Karpas-422 (cell line): ENCODE data around the gene CARHSP1. TPM values are rescaled to one million over a fixed set of nuclear protein-coding genes. Genes with fewer than 3 reads are reported as not detected.
A peak's percentile ranks its signal among the peaks of the same experiment; 100 is the strongest.
"Not testable (repeated sequence)": the region's sequence is repeated elsewhere in the genome, so short reads cannot be mapped to it uniquely, and the experiment has no call there.

Experiments
- DNase-seq: peaks from one replicate; pipeline ENCODE4 v3.0.0-alpha.2; 2015
- H2AFZ ChIP-seq: fragments of 200-600 bp; sonication (generic); 2 replicates; pipeline ENCODE4 v1.6.1; 2014; ENCODE audit warnings: antibody characterized with exemption, low read length, mixed read lengths
- H3K27ac ChIP-seq: fragments of 200-600 bp; sonication (generic); 2 replicates; pipeline ENCODE4 v1.5.1; 2014; ENCODE audit warnings: mild to moderate bottlenecking, low read length, moderate library complexity
- H3K27me3 ChIP-seq: fragments of 200-600 bp; sonication (generic); 2 replicates; pipeline ENCODE4 v1.6.1; 2014; ENCODE audit warnings: low read length, mixed read lengths
- H3K36me3 ChIP-seq: fragments of 200-600 bp; sonication (generic); 2 replicates; pipeline ENCODE4 v1.6.1; 2014; ENCODE audit warnings: low read length, mixed read lengths; ENCODE audit not compliant: insufficient read depth
- H3K4me1 ChIP-seq: fragments of 200-600 bp; sonication (generic); 2 replicates; pipeline ENCODE4 v1.6.1; 2014; ENCODE audit warnings: mild to moderate bottlenecking, low read length, mixed read lengths
- H3K4me2 ChIP-seq: fragments of 200-600 bp; sonication (generic); 2 replicates; pipeline ENCODE4 v1.6.1; 2014; ENCODE audit warnings: low read length, low read depth, mild to moderate bottlenecking; ENCODE audit not compliant: poor library complexity, severe bottlenecking
- H3K4me3 ChIP-seq: fragments of 200-600 bp; sonication (generic); 2 replicates; pipeline ENCODE4 v1.5.1; 2014; ENCODE audit warnings: mild to moderate bottlenecking, antibody characterized with exemption, low read length, mixed read lengths
- H3K79me2 ChIP-seq: fragments of 200-600 bp; sonication (generic); 2 replicates; pipeline ENCODE4 v1.6.1; 2014; ENCODE audit warnings: mild to moderate bottlenecking, low read length, mixed read lengths
- H3K9ac ChIP-seq: fragments of 200-600 bp; sonication (generic); 2 replicates; pipeline ENCODE4 v1.6.0; 2014; ENCODE audit warnings: low read length
- H3K9me2 ChIP-seq: fragments of 200-600 bp; sonication (generic), shearing (Covaris generic); replicated peaks from 2 replicates; pipeline ENCODE4 v1.6.0; 2014; ENCODE audit warnings: mild to moderate bottlenecking, low read length, moderate library complexity; ENCODE audit not compliant: insufficient read depth
- H3K9me3 ChIP-seq: fragments of 300-700, 200-600 bp; sonication (generic); 2 replicates; pipeline ENCODE4 v1.6.1; 2014; ENCODE audit warnings: low read length, mixed read lengths
- H4K20me1 ChIP-seq: fragments of 200-600 bp; sonication (generic); 2 replicates; pipeline ENCODE4 v1.6.1; 2014; ENCODE audit warnings: mild to moderate bottlenecking, antibody characterized with exemption, low read length, low read depth; ENCODE audit not compliant: insufficient read depth
- total RNA-seq: library from RNA; depleted of rRNA; stranded (reverse); fragments of >200 nt; shearing (Covaris generic); gene quantifications from 2 replicates; pipeline ENCODE4 v1.2.3, GENCODE V29; 2014; ENCODE audit warnings: low replicate concordance

The CARHSP1 gene
- total RNA-seq, 1 experiment from 2014 or later: 48.3 TPM

GRCh38 chr16:8872967-8873865 is 4.4 kb upstream of the CARHSP1 start:
- H3K27me3 ChIP-seq: no peaks in the 10 kb centered on the region
- H3K4me3 ChIP-seq: no peak overlapping the region
- no peaks in the 10 kb centered on the region for H3K9me3 ChIP-seq
- DNase-seq: no peak
- no peaks in the 10 kb centered on the region for H3K36me3 ChIP-seq
- H2AFZ ChIP-seq: no peak overlapping the region
- H3K9ac ChIP-seq: no peak overlapping the region
- no peaks in the 10 kb centered on the region for H3K9me2 ChIP-seq
- peaks cover 24% of the 10 kb centered on the region for H3K4me1 ChIP-seq
- H3K4me2 ChIP-seq: no peak overlapping the region
- no peak overlapping the region for H3K27ac ChIP-seq
- H3K79me2 ChIP-seq: no peaks in the 10 kb centered on the region
- no peaks in the 10 kb centered on the region for H4K20me1 ChIP-seq

- Histone ChIP-seq H3K4me2 (no peak overlapping the region), H3K79me2 (peaks cover 10% of the 10 kb centered on the region), H3K4me3 (no peak overlapping the region), H3K27me3 (no peaks in the 10 kb centered on the region), H2AFZ (no peak overlapping the region), H3K9ac (no peak overlapping the region), H3K9me3 (no peaks in the 10 kb centered on the region), H4K20me1 (0 out of 2 replicates have a peak, but pooled peaks cover 3% of the 10 kb centered on the region), H3K4me1 (peaks cover 30% of the 10 kb centered on the region), H3K36me3 (no peaks in the 10 kb centered on the region), H3K9me2 (no peaks in the 10 kb centered on the region), H3K27ac (peak overlapping the region; percentile 81; the same call in 1 of the 2 replicates)
- no peak for DNase-seq
Observed at GRCh38 chr16:8872071-8872470, 3.3 kb upstream of the CARHSP1 start.

GRCh38 chr16:8869988-8870241 is 1.1 kb upstream of the CARHSP1 start:
- not testable (repeated sequence) for H3K9ac ChIP-seq, DNase-seq, H3K27ac ChIP-seq, H3K27me3 ChIP-seq, H3K4me3 ChIP-seq, H3K36me3 ChIP-seq, H3K9me2 ChIP-seq, H3K9me3 ChIP-seq, H2AFZ ChIP-seq
- Histone ChIP-seq H3K4me1 (peaks cover 51% of the 10 kb centered on the region), H4K20me1 (peaks cover 11% of the 10 kb centered on the region; the same call in 1 of the 2 replicates), H3K79me2 (peaks cover 31% of the 10 kb centered on the region), H3K4me2 (peak overlapping the region; percentile 79)

GRCh38 chr16:8869212-8869987 is 594 bp upstream of the CARHSP1 start:
- H3K79me2 ChIP-seq: peaks cover 37% of the 10 kb centered on the region
- no peaks in the 10 kb centered on the region for H3K9me3 ChIP-seq
- H3K4me2 ChIP-seq: peak overlapping the region; percentile 79
- H3K27me3 ChIP-seq: no peaks in the 10 kb centered on the region
- peaks cover 56% of the 10 kb centered on the region for H3K4me1 ChIP-seq
- H3K27ac ChIP-seq: peak overlapping the region; percentile 45
- no peak for DNase-seq
- H3K9ac ChIP-seq: peak overlapping the region; percentile 66
- H3K9me2 ChIP-seq: no peaks in the 10 kb centered on the region
- peaks cover 11% of the 10 kb centered on the region; the same call in 1 of the 2 replicates for H4K20me1 ChIP-seq
- no peaks in the 10 kb centered on the region for H3K36me3 ChIP-seq
- peak overlapping the region; percentile 62; the same call in 1 of the 2 replicates for H2AFZ ChIP-seq
- H3K4me3 ChIP-seq: peak overlapping the region; percentile 60

GRCh38 chr16:8867932-8868415 is 832 bp downstream of the CARHSP1 start:
- no peaks in the 10 kb centered on the region for H3K27me3 ChIP-seq
- H3K4me2 ChIP-seq: peak overlapping the region; percentile 93
- H2AFZ ChIP-seq: peak overlapping the region; percentile 80; the same call in 1 of the 2 replicates
- H3K27ac ChIP-seq: peak overlapping the region; percentile 92
- H3K4me3 ChIP-seq: peak overlapping the region; percentile 92
- peaks cover 63% of the 10 kb centered on the region for H3K4me1 ChIP-seq
- H3K9me3 ChIP-seq: no peaks in the 10 kb centered on the region
- no peaks in the 10 kb centered on the region for H3K9me2 ChIP-seq
- H3K79me2 ChIP-seq: peaks cover 49% of the 10 kb centered on the region
- no peaks in the 10 kb centered on the region for H3K36me3 ChIP-seq
- H4K20me1 ChIP-seq: peaks cover 23% of the 10 kb centered on the region
- DNase-seq: no peak
- H3K9ac ChIP-seq: peak overlapping the region; percentile 96

GRCh38 chr16:8867216-8867931 is 1.4 kb downstream of the CARHSP1 start:
- Histone ChIP-seq H3K4me3 (peak overlapping the region; percentile 92), H4K20me1 (peaks cover 23% of the 10 kb centered on the region), H3K27ac (peak overlapping the region; percentile 92), H3K9me3 (no peaks in the 10 kb centered on the region), H3K4me2 (peak overlapping the region; percentile 93), H3K9ac (peak overlapping the region; percentile 96), H3K27me3 (no peaks in the 10 kb centered on the region), H3K9me2 (no peaks in the 10 kb centered on the region), H3K4me1 (peaks cover 63% of the 10 kb centered on the region), H2AFZ (no peak overlapping the region), H3K36me3 (0 out of 2 replicates have a peak, but pooled peaks cover 2% of the 10 kb centered on the region), H3K79me2 (peaks cover 53% of the 10 kb centered on the region)
- DNase-seq: peak; percentile 74

GRCh38 chr16:8866884-8867215 is 2.0 kb downstream of the CARHSP1 start:
- no peak overlapping the region for H2AFZ ChIP-seq
- H4K20me1 ChIP-seq: peaks cover 23% of the 10 kb centered on the region
- peak overlapping the region; percentile 92 for H3K27ac ChIP-seq
- no peak for DNase-seq
- no peaks in the 10 kb centered on the region for H3K27me3 ChIP-seq
- H3K9me2 ChIP-seq: no peaks in the 10 kb centered on the region
- no peaks in the 10 kb centered on the region for H3K9me3 ChIP-seq
- H3K4me3 ChIP-seq: peak overlapping the region; percentile 92
- H3K9ac ChIP-seq: peak overlapping the region; percentile 96
- H3K36me3 ChIP-seq: 0 out of 2 replicates have a peak, but pooled peaks cover 4% of the 10 kb centered on the region
- H3K79me2 ChIP-seq: peaks cover 58% of the 10 kb centered on the region
- H3K4me1 ChIP-seq: peaks cover 62% of the 10 kb centered on the region
- peak overlapping the region; percentile 93 for H3K4me2 ChIP-seq
